GM19240 (cell line): Measurements from ENCODE around the gene CDH5.

ENCODE experiments used
- DNase-seq: peaks from one replicate; pipeline ENCODE4 v3.0.0; 2011; ENCODE audit warnings: low spot score; ENCODE audit not compliant: insufficient read length

The CDH5 gene

DNA sequence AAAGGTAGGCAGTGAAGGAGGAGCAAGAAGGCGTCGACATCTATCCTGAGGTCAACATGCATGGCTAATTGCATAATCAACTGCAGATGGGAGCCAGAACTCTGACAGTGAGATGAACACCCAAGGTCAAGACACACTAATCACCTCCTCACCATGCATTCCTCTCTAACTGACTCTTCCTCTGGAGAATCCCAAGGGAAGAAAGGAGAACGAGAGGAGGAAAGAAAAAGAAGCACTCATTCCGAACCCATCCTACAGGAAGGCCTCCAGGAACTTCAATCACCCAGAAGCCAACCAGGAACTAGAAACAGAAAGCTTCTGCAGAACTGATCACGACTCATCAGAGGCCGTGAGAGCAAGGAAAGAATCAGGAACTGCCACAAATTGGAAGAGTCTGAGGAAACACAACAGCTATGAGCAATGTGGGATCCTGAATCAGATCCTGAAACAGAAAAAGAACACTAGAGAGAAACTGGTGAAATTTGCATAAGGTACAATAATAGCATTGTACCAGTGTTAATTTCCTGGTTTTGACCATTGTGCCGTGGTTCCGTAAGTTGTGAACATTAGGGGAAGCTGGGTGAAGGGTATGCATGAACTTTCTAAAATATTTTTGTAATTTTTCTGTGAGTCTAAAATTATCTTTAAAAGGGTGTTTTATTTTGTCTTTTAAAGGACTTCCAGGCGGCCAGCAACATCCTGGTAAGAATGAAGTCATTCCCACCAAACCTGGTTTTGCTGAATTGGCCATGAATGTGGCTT lies 50.6 kb downstream of the CDH5 start:
- DNase-seq = no peak

- no peak for DNase-seq
These were observed 51.9 kb downstream of the CDH5 start for GRCh38 chr16:66418165-66418962.

DNA sequence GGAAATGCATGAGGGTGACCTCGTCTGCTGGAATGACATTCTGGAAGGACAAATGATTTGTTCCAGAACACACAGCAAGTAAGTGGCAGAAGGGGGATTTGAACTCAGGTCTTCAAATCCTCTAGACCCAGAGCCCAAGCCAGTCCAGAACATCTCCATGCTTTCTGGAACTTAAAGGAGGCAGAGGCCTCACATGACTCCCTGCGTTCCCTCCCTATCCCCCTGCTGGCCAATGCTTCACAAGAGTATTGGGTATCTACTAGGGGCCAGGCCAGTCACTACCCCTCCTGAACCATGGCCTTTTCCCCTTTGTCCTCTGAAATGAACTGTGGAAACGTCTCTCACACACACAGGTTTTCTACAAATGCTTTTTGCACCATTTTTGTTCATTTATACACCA lies 53.0 kb downstream of the CDH5 start:
- DNase-seq = no peak

GRCh38 chr16:66420396-66420795 lies 53.9 kb downstream of the CDH5 start:
- no peak for DNase-seq

DNA sequence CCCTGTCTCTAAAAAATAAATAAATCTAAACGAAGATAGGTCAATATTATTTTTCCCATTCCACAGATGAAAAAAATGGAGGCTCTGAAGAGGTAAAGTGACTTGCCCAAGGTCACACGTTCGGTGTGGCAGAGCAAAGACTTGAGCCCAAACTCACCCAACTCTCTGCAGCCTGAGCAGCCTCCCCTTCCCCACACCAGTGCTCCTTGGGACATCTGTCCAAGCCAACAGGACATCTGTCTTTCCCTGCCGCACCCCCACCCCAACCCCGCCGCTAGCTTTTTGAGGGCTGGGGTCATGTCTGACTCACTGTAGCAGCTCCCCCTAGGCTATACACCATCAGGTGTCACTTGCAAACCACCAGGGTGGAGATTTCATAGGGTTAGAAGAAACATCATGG lies 55.4 kb downstream of the CDH5 start:
- DNase-seq = no peak

DNA sequence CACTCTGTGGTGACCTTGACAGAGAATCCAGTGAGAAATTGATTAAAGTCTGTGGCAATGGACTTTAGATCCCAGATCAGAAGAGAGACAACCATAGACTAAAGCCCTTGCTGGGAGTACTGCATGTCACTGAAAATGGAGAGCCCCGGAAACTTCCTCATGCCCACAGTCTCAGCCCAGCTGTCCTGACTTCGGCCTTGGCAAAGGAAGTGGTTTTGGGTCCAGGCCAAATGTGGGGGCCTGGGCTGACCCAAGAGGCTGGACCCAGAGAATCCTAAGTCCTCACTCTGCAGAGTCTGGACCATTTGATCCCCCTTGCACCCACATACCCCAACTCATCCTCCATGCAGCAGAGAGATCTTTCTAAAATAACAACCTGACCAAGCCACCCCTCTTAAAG lies 55.9 kb downstream of the CDH5 start:
- DNase-seq = no peak

GRCh38 chr16:66423177-66423576 lies 56.7 kb downstream of the CDH5 start:
- DNase-seq = no peak

DNA sequence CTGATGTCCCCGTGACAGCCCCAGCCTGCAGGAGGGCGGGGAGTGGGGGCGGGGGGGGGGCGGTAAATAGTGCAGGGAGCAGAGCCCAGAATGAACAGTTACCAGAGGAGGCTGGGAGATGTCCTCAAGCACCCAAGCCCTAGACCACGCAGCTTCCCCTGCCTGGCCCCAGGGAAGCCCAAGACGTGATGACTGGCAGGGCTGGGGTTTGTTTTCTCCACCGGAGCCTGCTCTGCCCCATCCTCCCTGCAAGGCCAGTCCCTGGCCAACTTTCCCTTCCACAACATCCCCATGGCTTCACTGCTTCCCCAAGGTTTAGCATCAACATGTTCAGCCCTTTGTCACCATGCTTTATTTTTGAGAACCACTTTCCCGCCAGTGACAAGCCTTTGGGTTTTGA lies 59.2 kb downstream of the CDH5 start:
- DNase-seq = no peak

DNA sequence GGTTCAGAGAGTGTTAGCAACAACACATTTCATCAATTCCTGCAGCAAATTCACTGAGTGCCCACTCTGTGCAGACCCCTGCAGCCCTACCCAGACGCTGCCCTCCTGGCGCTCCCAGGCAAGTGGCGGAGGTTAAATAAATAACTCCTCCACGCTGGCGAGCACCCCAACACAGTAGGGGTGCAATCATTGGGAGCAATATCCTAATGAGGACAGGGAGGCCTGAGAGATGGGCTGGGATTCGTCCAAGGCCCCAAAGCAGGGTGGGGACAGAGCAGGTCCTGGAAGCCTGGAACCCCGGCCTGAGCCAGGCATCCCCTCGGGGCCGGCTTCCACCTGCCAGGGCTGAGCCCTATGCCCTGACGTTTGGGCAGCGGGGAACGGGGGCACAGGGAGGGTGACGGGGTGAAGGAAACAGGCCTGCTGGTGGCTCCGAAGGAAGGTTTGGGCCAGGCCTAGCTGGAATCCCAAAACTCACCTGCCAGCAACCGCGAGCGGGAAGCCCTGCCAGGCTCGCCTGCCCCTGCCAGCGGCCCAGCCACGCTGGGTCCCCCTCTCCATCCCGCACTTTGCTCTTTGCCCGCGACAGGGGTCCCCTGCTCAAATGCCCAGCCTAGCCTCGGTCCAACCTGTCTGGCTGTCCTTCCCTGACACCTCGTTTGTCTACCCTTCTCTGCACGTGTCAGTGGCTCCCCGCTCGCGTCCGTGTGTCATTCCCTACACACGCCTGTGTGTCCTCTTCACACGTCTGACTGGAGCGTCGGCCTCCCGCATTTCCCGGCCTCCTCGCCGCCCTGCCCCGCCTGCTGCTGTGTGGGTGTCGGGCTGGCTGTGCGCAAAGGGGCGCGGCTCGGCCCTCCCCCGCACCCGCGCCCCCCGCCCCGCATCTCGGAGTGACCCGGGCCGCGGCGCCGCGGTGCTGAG lies 59.9 kb downstream of the CDH5 start:
- no peak for DNase-seq

DNA sequence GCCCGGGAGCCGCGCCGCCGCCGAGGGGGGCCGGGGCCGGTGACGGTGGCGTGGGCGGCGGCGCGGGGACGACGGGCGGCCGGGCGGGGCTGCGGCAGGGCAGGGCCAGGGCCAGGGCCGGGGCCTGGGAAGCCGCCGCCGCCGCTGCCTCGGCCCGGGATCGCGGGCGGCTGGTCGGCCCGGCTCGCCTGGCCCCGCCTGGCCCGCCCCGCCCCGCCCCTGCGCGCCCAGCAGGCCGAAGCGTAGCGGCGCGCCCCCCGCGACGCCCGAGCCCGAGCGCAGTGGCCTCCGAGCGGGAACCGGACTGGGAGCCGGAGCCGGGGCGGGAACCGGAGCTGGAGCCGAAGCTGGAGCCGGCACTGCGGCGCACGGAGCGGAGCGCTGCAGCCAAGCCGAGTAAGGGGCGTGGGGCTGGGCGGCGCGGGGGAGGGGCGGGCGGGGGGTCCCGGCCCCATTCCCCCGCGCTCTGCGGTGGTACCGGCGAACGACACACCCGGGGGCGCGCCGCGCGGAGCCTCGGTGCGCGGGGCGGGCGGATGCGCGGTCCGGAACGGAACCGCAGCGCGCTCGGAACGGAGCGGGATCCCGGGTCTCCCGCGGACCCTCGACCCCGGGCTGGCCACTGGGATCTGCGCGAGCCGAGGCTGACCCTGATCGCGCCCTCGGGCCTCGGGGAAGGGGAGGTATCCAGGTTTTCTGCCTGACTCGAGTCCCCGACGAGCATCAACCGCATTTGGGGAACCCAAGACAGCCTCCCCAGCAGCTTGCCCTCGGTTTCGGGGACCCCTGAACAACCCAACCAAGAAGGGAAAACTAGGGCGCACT lies 60.8 kb downstream of the CDH5 start, which contains the start of gene BEAN1:
TSS of gene BEAN1 (plus strand) at position 260 of the 825 bp plus-strand sequence. CDS start 10,382 bp downstream, outside the sequence.
- no peak for DNase-seq

DNA sequence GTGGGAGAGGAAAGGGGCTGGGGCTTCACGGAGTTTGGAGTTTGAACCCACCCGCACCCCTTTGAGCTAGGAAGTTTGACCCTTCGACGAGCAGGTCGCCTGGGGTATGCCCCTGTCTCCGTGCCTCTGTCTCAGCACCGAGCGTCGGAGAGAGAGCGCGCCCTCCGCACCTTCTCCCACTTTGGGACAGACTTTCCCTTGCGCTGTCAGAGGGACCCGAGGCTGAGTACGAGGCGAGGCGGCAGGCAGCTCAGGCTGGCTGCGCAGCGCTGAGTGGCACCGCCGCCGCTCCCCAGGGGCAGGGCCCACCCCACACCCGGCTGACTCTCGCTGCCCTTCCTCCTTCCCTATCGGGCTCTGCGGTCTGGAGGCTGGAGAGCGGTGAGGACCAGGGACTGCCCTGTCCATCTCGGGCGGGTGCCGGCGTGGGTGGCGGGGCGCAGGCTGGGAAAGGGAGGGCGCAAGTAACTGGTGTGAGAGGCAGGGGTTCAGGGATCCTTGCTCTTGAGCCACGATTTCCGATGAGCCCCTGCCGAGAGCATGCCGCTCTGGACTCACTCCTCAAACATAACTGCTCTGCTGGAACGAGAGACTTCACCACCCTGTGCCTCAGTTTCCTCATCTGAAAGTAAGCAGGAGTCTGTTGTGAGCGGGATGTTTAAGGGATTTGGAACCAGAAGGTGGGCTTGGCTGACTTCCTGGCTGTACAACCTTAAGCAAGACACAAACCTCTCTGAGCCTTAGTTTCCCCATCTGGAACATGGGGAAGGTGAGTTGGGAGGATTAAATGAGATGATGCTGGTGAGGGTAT lies 61.6 kb downstream of the CDH5 start:
- no peak for DNase-seq

- DNase-seq = no peak
These were observed 62.3 kb downstream of the CDH5 start for GRCh38 chr16:66428682-66429251.

DNA sequence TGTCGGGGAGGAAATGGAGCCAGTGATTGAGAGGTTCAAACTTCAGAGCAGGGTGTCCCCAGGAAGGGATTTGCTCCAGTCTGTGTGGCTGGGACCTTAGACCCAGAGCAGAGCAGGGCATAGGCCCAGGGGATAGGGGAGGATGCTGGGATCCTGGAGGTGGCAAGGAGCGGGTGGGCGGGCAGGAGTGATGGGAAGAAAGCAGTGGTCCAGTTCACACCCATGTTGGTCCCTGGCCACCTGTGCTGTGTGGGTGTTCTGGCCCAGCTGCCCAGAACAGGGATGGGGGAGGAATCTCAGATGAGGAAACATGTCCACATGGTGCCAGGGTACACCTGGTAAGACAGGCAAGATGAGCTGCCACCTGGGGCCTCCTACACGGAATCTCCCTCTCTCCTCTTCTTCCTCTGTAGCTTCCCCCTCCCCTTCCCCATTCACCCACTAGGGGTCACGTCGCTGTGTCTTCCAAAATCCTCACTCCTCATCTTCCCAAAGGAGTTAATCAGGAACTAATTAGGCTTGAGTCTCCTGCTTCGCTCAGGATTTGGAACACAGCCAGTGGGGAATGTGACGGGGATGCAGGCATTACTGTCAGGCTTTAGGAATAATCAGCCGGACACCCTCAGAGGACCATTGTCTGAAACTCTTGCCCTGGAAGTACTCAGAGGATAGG lies 62.9 kb downstream of the CDH5 start:
- no peak for DNase-seq

DNA sequence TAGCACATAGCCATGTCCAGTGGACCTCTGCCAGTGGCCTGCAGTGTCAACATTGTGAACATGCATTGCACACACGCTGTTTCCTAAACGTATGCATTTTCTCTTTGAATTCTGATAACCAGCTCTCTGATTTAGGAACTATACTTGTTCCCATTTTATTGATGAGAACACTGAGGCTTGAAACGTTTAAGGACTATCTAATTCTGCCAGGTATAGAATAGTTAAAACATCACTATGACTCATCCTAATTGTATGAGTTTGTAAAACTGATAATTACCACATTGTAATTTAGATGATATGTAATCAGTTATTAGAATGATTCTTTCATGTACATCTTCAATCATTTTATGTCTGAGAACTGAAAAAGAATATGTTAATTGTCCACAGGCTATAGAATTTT lies 63.7 kb downstream of the CDH5 start:
- DNase-seq = no peak

- DNase-seq = no peak
These were observed 65.3 kb downstream of the CDH5 start for GRCh38 chr16:66431760-66432159.

DNA sequence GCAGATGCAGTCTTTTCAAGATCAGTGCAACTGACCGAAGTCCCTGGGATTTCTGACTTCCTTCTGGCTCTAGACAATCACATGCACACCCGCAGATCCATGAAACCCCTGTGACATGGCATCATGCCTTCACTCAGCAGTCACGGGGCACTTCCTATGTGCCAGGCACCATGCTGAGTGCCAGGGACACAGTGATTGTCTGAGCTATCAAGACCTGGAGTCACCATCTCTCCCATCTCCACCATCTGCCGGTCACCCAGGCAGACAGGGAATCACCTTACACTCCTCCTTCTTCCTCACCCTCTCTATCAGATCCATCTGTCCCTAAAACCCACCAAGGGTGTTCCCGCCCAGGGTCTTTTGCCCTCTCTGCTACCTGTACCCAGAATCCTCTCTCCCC lies 65.9 kb downstream of the CDH5 start:
- no peak for DNase-seq

- no peak for DNase-seq
These were observed 68.3 kb downstream of the CDH5 start for GRCh38 chr16:66434619-66435430.

DNA sequence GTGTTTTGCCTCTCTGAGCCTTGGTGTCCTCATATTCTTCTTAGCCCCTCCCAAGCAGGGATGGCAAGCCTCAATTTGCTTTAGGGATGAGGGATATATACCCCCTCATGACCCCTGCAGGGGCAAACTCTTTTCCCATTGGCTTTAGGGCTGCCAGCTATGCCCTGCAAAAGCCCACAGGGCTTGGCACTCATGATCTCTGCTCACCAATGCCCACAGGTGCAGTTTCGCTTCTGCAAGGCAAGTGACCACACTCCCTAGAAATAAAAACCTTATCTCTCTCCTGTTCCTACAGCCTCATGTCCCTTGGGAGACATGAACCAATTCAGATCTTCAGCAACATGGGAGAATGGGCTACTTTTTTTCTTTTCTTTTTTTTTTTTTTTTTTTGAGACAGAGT lies 69.4 kb downstream of the CDH5 start:
- no peak for DNase-seq
